NCI-H345 treated with DMSO at 0.1 percent for 48 hours (cell line): ENCODE results near the gene DCC.

ENCODE experiments used
- DNase-seq: peaks from one replicate; lab custom pipeline; 2025; ENCODE audit not compliant: unreplicated experiment; lab: John Stamatoyannopoulos, UW

DCC gene

DNA sequence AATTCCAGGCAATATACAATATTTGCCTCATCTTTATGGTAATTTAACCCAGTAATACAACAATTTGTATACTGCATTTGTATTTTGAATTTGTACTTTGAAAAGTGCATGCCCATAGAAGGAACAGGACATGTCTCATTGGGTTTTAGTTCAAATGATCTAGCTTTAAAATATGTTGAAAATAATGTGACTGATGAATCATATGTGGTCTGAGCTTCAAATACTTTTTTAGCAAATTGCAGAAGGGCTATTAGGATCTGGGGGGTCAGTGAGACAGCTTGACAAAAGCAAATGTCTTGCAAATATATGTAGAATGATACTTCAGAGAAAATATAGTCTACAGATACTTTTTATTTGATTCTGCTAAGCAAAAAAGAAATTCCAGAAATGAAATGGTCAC is 248.9 kb downstream of the DCC start:
- no peak for DNase-seq

DNA sequence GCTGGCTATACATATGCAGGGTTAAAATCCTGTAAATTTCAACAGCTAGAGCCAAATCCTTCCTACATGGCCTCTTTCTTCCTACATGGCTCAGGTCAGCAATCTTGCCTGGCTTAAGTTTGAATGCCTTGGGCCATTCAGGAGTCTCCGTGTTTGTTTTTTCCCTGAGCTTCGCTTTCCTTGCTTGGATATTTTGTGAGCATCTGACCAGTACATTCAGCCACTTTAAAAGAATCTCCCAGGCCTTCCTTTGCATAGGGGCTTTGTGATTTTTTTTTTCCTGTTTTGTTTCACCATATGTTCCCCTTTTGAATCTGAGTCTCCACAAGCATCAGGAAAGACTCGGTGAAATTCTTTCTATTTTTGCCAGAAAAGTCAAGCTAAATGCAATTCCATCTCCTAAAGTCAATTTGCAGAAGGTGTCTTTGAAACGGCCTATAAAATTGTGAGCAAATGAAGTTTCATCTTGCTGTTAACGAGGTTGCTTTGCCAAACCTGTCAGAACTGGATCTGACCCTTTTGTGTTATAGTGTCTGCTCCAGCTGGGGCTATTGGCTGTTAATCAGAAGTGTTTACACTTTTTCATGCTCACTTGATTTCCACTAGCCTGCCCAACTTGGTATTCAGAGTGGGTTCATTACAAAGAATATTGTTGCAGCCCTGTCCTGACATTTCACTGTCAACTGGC is 256.9 kb downstream of the DCC start:
- peak; percentile 86 for DNase-seq

GRCh38 chr18:52598921-52599320 is 258.9 kb downstream of the DCC start:
- DNase-seq, result peak; percentile 33

DNA sequence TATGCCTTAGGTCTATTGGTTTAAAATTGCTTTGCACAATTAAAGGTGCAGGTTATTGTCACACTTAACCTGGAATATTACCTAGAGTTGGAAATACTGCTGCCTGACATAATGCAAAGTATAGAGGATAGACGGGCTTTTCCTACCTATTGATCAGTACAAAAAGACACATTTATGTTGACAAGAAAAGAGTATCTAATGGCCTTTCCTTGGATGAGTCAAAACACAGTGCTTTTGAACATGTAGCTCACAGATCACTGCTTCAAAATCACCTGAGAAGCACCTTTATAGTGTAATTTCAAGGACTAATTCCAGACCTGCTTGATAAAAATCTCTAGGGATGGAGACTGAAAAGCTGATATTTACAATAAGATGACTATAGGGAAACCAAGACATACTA is 262.8 kb downstream of the DCC start:
- DNase-seq, result no peak

- no peak for DNase-seq
Observed at GRCh38 chr18:52605345-52605744, 265.3 kb downstream of the DCC start.

GRCh38 chr18:52607985-52608384 is 268.0 kb downstream of the DCC start:
- no peak for DNase-seq

DNA sequence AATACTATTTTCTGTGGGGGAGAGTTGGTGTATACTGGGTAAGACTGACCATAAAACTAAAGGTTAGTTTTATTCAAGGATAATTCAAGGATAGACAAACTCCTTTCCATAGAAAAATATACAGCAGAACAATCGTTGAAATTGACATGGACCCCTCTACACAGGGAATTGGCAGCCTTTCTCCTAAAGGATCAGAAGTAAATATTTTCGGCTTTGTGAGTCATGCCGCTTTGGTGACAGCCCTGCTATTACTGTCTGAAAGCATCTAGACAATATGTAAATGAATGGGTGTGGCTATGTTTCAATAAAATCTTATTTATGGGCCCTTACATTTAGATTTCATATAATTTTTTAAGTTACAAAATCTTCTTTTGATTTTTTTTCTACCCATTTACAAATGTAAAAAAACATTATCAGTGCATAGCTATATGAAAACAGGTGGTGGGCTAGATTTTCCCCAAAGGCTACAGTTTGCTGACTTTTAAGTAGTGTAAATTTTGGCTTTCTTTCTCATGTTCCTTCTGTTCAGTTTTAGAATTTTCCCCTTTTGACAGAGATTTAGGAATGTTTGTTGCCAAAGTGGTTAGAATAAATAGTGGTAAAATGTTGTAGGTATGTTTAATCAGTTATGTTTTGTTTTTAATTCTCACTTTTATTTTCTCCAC is 270.6 kb downstream of the DCC start:
- no peak for DNase-seq

GRCh38 chr18:52612406-52612805 is 272.4 kb downstream of the DCC start:
- no peak for DNase-seq

GRCh38 chr18:52615321-52615720 is 275.3 kb downstream of the DCC start:
- no peak for DNase-seq

DNA sequence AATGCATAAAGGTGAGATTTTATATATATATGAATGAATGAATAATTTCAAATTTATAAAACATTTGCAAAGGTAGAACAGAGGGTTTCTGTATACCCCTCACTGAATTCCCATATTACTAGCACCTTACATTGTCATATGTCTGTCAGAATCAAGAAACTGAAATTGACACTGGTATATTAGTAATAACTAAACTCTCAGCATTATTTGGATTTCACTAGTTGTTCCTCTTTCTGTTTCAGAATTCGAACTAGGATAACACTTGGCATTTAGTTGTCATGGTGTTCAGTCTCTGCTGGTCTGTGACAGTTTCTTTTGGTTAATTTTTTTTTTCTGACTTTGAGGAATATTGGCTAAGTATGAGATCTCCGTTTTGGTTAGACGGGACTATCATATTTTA is 275.9 kb downstream of the DCC start:
- DNase-seq, result no peak

DNA sequence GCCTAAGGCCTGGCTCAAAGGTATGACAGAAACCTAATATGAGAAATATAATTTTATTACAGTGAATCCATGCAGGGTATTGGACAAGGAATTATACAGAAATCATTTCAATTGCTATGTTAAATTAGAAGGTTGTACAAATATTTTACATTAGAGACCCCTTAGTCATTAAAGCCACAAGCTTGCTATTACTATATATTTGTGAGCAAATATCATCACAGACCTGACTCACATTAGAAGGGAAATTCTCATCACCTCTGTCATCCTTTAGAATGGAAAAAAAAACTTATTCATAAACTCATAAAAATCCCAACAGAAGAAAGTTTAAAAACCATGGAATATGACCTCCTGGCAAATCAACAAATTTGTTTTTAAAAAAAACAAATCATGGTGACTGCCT is 277.9 kb downstream of the DCC start:
- no peak for DNase-seq

GRCh38 chr18:52620926-52621439 is 281.0 kb downstream of the DCC start:
- DNase-seq, result no peak

- DNase-seq, result no peak
Observed at GRCh38 chr18:52624702-52625101, 284.7 kb downstream of the DCC start.

- DNase-seq, result no peak
Observed at GRCh38 chr18:52636536-52636935, 296.5 kb downstream of the DCC start.

GRCh38 chr18:52648201-52648600 is 308.2 kb downstream of the DCC start:
- DNase-seq, result no peak

GRCh38 chr18:52652391-52652790 is 312.4 kb downstream of the DCC start:
- no peak for DNase-seq

GRCh38 chr18:52657043-52657805 is 317.2 kb downstream of the DCC start:
- no peak for DNase-seq

DNA sequence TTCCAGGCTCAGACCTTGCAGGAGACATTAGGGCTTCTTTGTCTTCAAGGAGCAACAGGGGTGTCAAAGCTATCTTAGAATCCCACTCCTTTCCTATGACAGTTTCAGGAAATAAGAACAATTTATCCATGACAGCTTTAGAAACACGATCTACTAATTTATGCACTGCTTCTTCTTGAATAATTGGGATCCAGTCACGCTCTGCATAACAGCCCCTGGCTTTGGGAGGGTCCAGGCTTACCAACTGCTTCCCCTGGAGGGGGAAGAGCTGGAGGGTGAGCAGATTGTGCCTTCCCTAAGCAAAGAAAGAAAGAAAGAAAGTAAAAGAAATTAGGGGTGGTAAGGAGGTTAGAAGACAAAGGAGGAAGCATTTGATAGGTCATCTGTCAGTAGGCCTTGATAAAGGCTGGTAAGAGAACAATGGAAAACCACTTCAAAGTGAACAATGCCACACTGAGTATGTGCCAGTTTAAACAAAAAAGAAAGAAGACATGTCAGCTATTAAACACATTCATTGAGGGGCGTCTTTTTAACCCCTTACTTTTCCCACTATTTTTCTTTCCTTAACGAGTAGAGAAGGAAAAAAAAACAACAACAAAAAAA is 327.6 kb downstream of the DCC start:
- no peak for DNase-seq

GRCh38 chr18:52670896-52671295 is 330.9 kb downstream of the DCC start:
- DNase-seq, result peak; percentile 21

- no peak for DNase-seq
Observed at GRCh38 chr18:52678034-52678433, 338.0 kb downstream of the DCC start.

GRCh38 chr18:52678551-52678950 is 338.6 kb downstream of the DCC start:
- DNase-seq, result no peak

DNA sequence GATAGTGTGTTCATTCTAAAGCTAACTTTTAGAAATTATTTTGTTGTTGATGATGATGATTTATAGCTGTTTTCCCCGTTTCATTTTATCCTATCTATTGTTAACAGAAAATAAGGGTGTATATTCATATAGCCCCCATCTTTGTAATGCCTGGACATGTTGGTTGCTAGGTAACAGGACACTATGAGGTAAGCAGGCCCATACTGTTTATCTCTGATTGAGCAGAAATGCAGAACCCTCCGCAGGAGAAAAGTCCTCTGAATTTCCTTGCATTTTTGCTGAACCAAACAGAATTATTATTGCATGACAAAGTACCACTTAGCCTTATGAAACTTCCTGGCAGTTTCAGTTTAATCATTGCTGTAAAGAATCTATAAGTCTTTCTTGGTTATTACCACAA is 339.4 kb downstream of the DCC start:
- no peak for DNase-seq
